Measurements from ENCODE around the gene SEPTIN5.

The SEPTIN5 gene

GRCh38 chr22:19706661-19707151 is 7.6 kb upstream of the SEPTIN5 start:
- no peak for FAIRE-seq

DNA sequence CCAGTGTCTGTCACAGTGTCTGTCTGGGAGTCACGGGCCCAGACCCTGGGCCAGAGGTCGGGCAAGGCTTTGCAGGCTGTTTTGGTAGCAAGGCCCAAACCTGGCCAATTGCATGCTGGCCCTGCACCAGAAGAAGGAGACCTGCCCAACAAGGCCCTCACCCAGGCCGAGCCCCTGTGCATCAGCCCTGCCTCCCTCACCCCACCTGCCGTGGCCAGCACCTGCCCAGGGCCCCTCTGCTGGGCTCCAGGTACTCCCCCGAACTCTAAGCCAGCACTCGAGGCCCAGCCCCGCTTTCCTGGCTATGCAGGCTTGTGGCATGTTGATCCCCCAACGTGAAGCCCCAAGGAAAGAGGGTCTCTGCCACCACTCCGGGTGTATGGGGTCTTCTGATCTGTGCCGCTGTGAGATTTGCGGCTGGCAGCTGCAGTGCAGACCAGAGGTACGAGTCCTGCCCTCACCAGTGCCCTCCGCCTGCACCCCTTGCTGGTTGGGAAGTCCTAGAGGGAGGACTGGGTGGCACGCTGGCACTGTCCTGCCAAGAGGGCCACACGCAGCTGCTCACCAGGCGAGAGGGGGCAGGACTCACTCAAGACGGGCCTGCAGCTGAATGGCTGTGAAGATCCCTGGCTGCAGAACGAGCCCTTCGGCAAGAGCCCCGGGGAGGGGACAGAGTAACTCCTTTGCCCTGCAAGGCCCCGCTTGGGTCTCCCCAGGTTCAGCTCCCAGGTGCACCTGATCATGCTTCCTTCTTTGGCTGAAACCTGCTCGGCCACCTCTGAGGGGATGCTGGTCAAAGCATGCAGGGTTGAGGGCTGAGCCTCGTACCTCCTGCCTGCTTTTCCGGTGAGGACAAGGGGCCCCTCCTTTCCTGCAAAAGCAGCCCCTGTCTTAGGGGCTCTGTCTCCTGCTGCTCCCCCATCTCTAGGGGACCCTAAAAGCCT is 6.7 kb upstream of the SEPTIN5 start:
- no peak for FAIRE-seq

DNA sequence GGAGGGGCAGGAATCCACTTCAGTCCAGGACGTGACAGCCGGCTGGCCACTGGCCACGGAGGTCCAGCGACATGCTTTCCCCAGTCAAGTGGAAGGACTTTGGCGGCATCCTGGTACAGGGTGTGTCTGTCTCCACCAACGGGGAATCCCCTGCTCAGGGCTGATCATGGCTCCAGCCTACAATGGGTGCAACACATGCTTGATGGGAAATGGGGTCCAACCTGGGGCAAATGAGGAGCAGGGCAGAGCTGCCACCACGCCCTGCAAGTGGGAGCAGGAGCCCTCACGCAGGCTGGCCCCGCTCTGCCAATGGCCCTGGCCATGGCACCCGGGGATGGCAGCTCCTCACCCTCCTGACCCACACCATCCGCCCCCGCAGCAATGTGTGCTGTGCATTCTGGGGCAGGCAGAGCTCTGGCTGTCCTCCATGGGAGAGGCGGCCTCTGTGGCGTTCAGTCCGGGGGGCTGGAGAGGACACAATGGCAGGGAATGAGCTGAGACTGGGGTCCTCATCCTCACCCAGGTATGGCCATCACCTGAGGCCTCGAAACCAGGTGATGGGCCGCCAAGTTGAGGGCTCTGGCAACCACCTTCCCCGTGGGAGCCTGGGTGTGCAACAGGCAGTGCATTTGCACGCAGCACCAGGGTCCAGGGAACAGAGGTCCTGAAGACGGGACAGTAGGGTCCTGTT is 5.8 kb upstream of the SEPTIN5 start:
- no peak for FAIRE-seq

DNA sequence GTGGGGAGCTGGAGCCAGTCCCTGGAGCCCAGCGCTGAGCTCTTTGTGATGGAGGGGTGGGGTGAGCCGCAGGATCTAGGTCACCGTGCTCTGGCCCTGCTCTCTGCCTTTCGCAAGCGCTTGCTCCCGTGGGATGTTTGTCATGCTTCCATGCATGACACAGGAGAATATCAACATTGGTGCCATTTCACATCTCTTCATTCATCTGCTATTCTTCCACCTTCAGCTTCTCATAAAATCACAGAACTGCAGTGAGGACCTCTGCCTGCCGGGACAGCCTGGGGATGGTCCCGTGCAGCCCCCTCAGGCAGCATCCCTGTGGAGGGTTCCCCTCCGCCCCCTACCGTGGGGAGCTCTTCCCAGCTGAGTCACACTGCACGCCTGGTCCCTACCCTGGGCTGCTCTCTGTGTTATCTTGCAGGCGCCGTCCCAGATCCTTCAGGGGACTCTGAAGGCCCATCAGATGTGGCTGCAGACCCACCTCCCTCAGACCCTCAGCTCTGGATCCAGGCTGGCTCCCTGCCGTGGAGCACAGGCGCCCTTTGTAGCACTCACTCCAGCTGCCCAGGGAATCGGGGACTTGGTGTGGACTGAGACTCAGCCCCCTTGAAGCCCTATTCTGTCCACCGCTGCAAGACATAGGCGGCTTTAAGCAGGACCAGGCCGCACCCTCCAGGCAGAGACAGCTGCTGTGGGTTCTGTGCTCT is 5.1 kb upstream of the SEPTIN5 start:
- FAIRE-seq, result no peak

- FAIRE-seq, result no peak
These were observed 4.1 kb upstream of the SEPTIN5 start for GRCh38 chr22:19710020-19710768.

DNA sequence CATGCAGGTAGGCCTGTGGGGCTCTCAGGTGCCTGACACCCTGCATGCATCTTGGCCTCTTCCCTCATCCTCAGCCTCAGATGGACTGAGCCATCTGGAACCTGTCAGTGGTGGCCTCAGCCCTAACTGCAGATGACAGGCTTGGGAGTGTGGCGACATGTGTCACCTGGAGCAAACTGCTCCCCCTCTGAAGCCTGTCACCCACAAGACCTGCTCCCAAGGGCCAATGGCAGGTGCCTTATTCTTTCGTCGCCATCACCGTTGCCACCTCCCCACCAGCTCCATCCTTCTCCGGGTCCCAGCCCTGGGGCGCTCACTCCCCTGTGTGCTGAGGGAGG is 3.6 kb upstream of the SEPTIN5 start:
- no peak for FAIRE-seq

GRCh38 chr22:19713245-19713644 is 1.1 kb upstream of the SEPTIN5 start:
- FAIRE-seq, result no peak

DNA sequence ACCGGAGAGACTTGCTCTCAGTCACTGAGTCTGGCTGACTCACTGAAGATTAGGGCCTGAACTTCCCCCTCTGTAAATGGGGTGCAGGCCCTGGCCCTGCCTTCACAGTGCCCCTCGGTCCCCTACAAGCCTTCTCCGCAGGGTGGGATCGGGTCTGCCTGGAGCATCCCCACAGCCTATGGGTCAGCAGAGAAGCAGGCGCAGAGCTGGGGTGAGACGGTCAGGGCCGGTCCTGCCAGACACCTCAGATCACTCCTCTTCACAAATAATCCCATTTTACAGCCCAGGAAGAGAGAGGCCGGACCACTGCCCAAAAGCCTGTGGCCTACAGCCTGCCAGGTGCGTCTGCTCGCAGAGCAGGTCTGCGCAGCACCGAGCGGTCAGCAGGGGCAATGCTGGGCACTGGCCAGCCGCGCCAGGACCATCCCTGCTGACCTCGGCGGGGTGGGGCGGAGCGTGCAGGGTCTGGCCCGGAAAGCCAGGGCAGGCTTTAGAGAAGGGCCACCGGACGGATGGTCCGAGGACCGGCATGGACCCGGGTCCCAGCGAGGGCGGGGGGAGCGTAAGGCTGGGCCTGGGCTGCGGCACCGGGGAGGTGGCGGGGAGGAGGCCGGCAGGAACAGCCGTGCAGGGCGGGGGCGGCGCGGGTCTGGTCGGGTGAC is 522 bp upstream of the SEPTIN5 start:
- FAIRE-seq, result no peak

DNA sequence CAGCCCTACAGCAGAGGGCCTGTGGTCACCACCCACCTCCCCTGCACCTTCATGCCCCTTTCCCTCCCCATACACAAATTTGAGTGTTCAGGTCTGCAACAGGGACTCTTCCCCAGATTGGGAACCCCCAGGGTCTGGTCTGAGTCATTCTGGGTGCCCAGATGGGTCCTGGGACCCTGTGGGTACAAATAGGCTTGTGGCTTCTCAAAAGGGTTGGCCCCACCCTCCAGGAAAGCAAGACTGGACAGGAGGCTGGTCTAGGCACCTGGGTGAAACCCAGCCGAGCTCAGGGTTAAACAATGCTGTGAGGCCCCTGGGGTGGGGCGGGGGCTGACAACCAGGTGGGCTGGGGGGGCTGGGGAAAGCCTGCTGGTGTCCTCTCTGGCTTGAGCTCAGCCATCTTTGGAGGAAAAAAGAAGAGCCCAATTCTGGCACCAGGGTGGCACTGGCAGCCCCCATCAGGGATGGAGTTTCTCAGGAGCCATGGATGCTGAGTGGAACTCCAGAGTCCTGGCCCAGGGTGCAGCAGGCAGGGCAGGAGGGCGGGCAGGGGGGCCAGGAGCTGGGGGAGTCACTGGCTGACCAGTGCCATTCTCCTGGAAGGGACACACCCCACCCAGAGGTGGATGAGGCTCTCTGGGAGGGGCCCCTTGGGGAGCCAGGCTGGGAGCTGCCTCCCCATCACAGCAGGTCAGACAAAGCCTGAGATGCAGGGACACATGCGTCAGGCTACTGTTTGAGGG is 1.1 kb downstream of the SEPTIN5 start:
- no peak for FAIRE-seq

- FAIRE-seq, result no peak
These were observed 1.9 kb downstream of the SEPTIN5 start for GRCh38 chr22:19716041-19716828.

- no peak for FAIRE-seq
These were observed 2.5 kb downstream of the SEPTIN5 start for GRCh38 chr22:19716829-19717105.

GRCh38 chr22:19717181-19717580 is 2.9 kb downstream of the SEPTIN5 start:
- no peak for FAIRE-seq

- no peak for FAIRE-seq
These were observed 3.6 kb downstream of the SEPTIN5 start for GRCh38 chr22:19717691-19718455.

GRCh38 chr22:19718456-19719049 is 4.2 kb downstream of the SEPTIN5 start:
- no peak for FAIRE-seq

DNA sequence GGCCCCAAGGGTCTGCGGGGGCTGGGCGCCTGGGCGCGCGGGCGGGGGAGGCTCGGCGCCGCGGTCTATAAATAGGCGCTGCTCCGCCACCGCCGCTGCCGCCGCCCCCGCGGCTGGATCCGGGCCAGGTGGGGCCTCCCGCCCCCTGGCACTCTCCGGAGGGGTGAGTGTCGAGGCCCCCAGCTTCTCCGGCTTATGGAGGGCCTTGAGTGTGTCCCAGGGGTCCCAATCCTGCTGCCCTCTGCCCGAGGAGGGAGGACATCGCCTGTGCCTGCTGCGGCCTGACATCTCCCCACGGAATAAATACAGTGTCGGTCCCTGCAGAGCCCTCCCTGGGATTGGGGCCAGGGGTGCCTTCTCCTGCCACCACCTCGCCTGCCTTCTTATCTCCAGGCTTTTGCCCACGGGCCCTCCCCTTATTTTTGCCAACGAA is 4.8 kb downstream of the SEPTIN5 start:
- FAIRE-seq, result no peak

GRCh38 chr22:19719488-19720021 is 5.3 kb downstream of the SEPTIN5 start:
- FAIRE-seq, result no peak

GRCh38 chr22:19720150-19720827 is 6.0 kb downstream of the SEPTIN5 start:
- FAIRE-seq, result no peak

DNA sequence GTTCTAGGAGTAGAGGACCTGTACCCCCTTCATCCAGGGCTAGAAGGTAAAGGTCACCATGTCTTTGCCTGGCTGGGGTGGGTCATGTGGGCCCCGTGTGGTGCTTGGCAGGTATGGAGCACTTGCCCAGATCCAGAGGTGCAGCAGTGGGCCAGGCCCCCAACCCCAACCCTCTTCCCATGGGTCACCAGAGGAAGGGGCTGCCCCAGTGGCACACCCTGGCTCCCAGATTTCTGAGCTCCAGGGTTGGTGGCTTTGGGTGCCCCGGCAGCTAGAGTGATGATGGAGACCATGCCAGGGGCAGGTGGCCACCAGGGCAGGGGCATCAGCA is 6.7 kb downstream of the SEPTIN5 start:
- no peak for FAIRE-seq

All from A204.1 (cell line).